ENCODE measurements around the gene ARHGAP27. TPM values are rescaled to one million over a fixed set of nuclear protein-coding genes. Genes with fewer than 3 reads are reported as not detected.

ARHGAP27 gene
- total RNA-seq, 1 experiment from 2014 or later: 39.2 TPM

GRCh38 chr17:45380046-45380765 is 52.5 kb downstream of the ARHGAP27 start:
- ChIA-PET POLR2A (interaction anchor here (1.2 kb wide), 1 partner anchor 63 kb away, joined by 6 read pairs; the partner anchor contains the start of gene MAP3K14), CTCF (no interaction called here)
- in situ Hi-C loops (cut with HindIII; ENCODE audit: low pct_unique_long_range_greater_than_20kb, low sequenced_read_pairs) (no loop called here), intact Hi-C loops (cut with micrococcal nuclease; ENCODE audit: unreplicated experiment) (loop anchor here (5.0 kb wide), 1 partner anchor 63 kb away; the partner anchor contains the start of gene MAP3K14)
- Histone ChIP-seq H3K9me3 (ENCODE audit: control insufficient read depth, insufficient read depth, low read depth, low read length) (no peaks in the 10 kb centered on the region), H3K4me1 (ENCODE audit: control insufficient read depth, insufficient read depth, low read length) (peaks cover 52% of the 10 kb centered on the region), H3K36me3 (ENCODE audit: control insufficient read depth, insufficient read depth, low read length) (no peaks in the 10 kb centered on the region), H3K4me3 (ENCODE audit: low read depth in 2 of 2, low read length in 2 of 2) (no peak overlapping the region), H3K27me3 (ENCODE audit: control insufficient read depth, insufficient read depth, low read length) (no peaks in the 10 kb centered on the region), H3K27ac (ENCODE audit: low read length) (peak overlapping the region; percentile 94)
- no TSS peak for BruUV-seq (replicated peaks)
- ATAC-seq: no peak
- no peak for DNase-seq (ENCODE audit: low read depth, low spot score)
- no peak for TF ChIP-seq TCF7L2 (IDR thresholded peaks at IDR 0.05; ENCODE audit: low read depth, low read length)
- no peak for TF ChIP-seq CTCF (IDR thresholded peaks at IDR 0.05)
- no peak for TF ChIP-seq POLR2AphosphoS5 (IDR thresholded peaks at IDR 0.05; ENCODE audit: low read depth, low read length)
- no peak for TF ChIP-seq REST (IDR thresholded peaks at IDR 0.05; ENCODE audit: insufficient read depth in 1 of 2, low read depth in 2 of 2, low read length in 1 of 2)
- no peak for TF ChIP-seq SIN3A (IDR thresholded peaks at IDR 0.05; ENCODE audit: borderline replicate concordance, insufficient read depth, low read depth, low read length)

GRCh38 chr17:45377401-45377800 is 55.3 kb downstream of the ARHGAP27 start:
- TF ChIP-seq POLR2AphosphoS5 (IDR thresholded peaks at IDR 0.05; ENCODE audit: low read depth, low read length): no peak
- no peak for TF ChIP-seq TCF7L2 (IDR thresholded peaks at IDR 0.05; ENCODE audit: low read depth, low read length)
- no peak for TF ChIP-seq CTCF (IDR thresholded peaks at IDR 0.05)
- no peak for TF ChIP-seq SIN3A (IDR thresholded peaks at IDR 0.05; ENCODE audit: borderline replicate concordance, insufficient read depth, low read depth, low read length)
- TF ChIP-seq REST (IDR thresholded peaks at IDR 0.05; ENCODE audit: insufficient read depth in 1 of 2, low read depth in 2 of 2, low read length in 1 of 2): no peak
- POLR2A ChIA-PET: interaction anchor here (0.7 to 0.8 kb wide), 2 partner anchors 60 to 94 kb away, joined by 4 read pairs; partner anchors contain the start of gene MAP3K14
- DNase-seq (ENCODE audit: low read depth, low spot score): no peak
- H3K27ac ChIP-seq (ENCODE audit: low read length): peak overlapping the region; percentile 94
- H3K36me3 ChIP-seq (ENCODE audit: control insufficient read depth, insufficient read depth, low read length): no peaks in the 10 kb centered on the region
- ATAC-seq: no peak
- CTCF ChIA-PET: interaction anchor here (0.7 kb wide), 1 partner anchor 39 kb away, joined by 11 read pairs; no protein-coding TSS in a partner anchor
- no TSS peak for BruUV-seq (replicated peaks)
- in situ Hi-C loops (cut with HindIII; ENCODE audit: low pct_unique_long_range_greater_than_20kb, low sequenced_read_pairs) (no loop called here), intact Hi-C loops (cut with micrococcal nuclease; ENCODE audit: unreplicated experiment) (no loop called here)
- H3K4me3 ChIP-seq (ENCODE audit: low read depth in 2 of 2, low read length in 2 of 2): no peak overlapping the region
- H3K27me3 ChIP-seq (ENCODE audit: control insufficient read depth, insufficient read depth, low read length): no peaks in the 10 kb centered on the region
- H3K9me3 ChIP-seq (ENCODE audit: control insufficient read depth, insufficient read depth, low read depth, low read length): no peaks in the 10 kb centered on the region
- H3K4me1 ChIP-seq (ENCODE audit: control insufficient read depth, insufficient read depth, low read length): peaks cover 50% of the 10 kb centered on the region
